ENCODE measurements around the gene PRXL2B. TPM values are rescaled to one million over a fixed set of nuclear protein-coding genes. Genes with fewer than 3 reads are reported as not detected.

The PRXL2B gene
- total and polyA plus RNA-seq, 12 donors: 3.7 to 12.0 (median 5.4) TPM

GRCh38 chr1:2553871-2554620, 32.5 kb upstream of the PRXL2B start:
- H3K27me3 ChIP-seq: peaks cover 0 to 3% (median 0%) of the 10 kb centered on the region in 7 donors
- peaks cover 11 to 55% (median 41%) of the 10 kb centered on the region in 9 donors for H3K4me1 ChIP-seq
- TF ChIP-seq, protein P1, sequence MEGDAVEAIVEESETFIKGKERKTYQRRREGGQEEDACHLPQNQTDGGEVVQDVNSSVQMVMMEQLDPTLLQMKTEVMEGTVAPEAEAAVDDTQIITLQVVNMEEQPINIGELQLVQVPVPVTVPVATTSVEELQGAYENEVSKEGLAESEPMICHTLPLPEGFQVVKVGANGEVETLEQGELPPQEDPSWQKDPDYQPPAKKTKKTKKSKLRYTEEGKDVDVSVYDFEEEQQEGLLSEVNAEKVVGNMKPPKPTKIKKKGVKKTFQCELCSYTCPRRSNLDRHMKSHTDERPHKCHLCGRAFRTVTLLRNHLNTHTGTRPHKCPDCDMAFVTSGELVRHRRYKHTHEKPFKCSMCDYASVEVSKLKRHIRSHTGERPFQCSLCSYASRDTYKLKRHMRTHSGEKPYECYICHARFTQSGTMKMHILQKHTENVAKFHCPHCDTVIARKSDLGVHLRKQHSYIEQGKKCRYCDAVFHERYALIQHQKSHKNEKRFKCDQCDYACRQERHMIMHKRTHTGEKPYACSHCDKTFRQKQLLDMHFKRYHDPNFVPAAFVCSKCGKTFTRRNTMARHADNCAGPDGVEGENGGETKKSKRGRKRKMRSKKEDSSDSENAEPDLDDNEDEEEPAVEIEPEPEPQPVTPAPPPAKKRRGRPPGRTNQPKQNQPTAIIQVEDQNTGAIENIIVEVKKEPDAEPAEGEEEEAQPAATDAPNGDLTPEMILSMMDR (IDR thresholded peaks at IDR 0.05): no peak
- no peak for ATAC-seq
- H3K4me3 ChIP-seq: no peak overlapping the region
- WGBS, 2 donors: 76 to 79% methylated on average over 23 to 30 of the region's 30 CpGs
- peak overlapping the region in 1 of 10 donors; percentile 9 for H3K27ac ChIP-seq
- no peaks in the 10 kb centered on the region for H3K9me3 ChIP-seq
- no peak for DNase-seq
- peaks cover 0 to 15% (median 0%) of the 10 kb centered on the region in 9 donors for H3K36me3 ChIP-seq
- intact Hi-C loops (cut with DNase I): no loop called here

- H3K9me3 ChIP-seq: no peaks in the 10 kb centered on the region
- ATAC-seq (peak in 2 of 8 donors; percentile 8 to 12), DNase-seq (peak in 1 of 2 donors; percentile 55)
- peak overlapping the region in 6 of 10 donors; percentile 45 to 81 (median 68) for H3K4me3 ChIP-seq
- peaks cover 0 to 3% (median 0%) of the 10 kb centered on the region in 7 donors for H3K27me3 ChIP-seq
- TF ChIP-seq, protein P1 (IDR thresholded peaks at IDR 0.05): peak in 8 of 9 donors; percentile 17 to 62 (median 54)
- peak overlapping the region in 9 of 10 donors; percentile 91 to 95 (median 93) for H3K27ac ChIP-seq
- H3K4me1 ChIP-seq: peaks cover 8 to 47% (median 34%) of the 10 kb centered on the region in 9 donors
- WGBS, 2 donors: 52 to 63% methylated on average over 19 of the region's 19 CpGs
- H3K36me3 ChIP-seq: peaks cover 0 to 23% (median 0%) of the 10 kb centered on the region in 9 donors
- intact Hi-C loops (cut with DNase I): no loop called here
These were observed 31.8 kb upstream of the PRXL2B start for GRCh38 chr1:2554621-2555387.

DNA sequence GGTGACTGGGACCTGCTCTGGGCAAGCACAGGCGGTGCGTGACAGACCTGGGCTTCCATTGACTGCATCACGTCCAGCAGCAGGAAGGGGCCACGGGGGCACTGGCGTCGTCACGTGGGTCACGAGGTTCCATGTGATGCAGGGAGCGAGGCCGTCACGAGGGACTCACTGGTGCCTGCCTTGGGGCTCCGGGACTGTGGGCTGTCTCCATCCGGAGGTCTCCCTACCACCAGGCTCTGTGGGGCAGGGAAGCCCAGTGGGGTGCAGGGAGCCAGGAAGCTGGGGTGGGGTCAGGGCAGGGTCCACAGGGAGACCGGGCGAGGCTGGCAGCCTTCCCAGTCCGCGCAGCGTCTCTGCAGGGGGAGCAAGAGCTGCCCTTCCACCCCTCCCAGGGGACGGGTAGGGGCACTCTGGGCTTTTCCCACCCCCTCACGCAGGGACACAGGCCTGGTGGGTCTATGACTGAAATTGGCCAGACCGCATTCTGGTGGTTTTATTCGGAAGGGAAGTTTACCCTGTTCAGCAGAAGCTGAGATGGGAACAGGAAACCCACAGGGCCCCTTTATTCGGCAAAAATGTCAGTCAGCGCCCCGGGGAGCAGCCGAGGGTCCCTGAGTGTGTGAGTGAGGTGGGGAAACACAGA, 30.8 kb upstream of the PRXL2B start:
- H3K4me3 ChIP-seq: peak overlapping the region; percentile 45 to 81 (median 68)
- WGBS, 2 donors: 19 to 23% methylated on average over 26 of the region's 26 CpGs
- peaks cover 0 to 32% (median 0%) of the 10 kb centered on the region in 9 donors for H3K36me3 ChIP-seq
- no peaks in the 10 kb centered on the region for H3K9me3 ChIP-seq
- intact Hi-C loops (cut with DNase I): no loop called here
- TF ChIP-seq, protein P1 (IDR thresholded peaks at IDR 0.05): no peak
- H3K4me1 ChIP-seq: peaks cover 8 to 45% (median 32%) of the 10 kb centered on the region in 9 donors
- ATAC-seq: peak; percentile 52 to 72 (median 60)
- DNase-seq: peak; percentile 78 to 82
- peak overlapping the region; percentile 88 to 95 (median 92) for H3K27ac ChIP-seq
- H3K27me3 ChIP-seq: peaks cover 0 to 3% (median 0%) of the 10 kb centered on the region in 7 donors

GRCh38 chr1:2556277-2556677, 30.3 kb upstream of the PRXL2B start, which contains the start of gene TNFRSF14:
TSS of gene TNFRSF14 (plus strand) at chr1:2556371. CDS start at chr1:2556665, 294 bp downstream.
- 5 to 8% methylated on average over 16 of the region's 16 CpGs for WGBS, 2 donors
- intact Hi-C loops (cut with DNase I): no loop called here
- Histone ChIP-seq H3K9me3 (no peaks in the 10 kb centered on the region), H3K27ac (peak within 1 kb of the TSS; percentile 88 to 95 (median 92)), H3K4me1 (peaks cover 8 to 45% (median 32%) of the 10 kb centered on the region in 9 donors), H3K27me3 (peaks cover 0 to 3% (median 0%) of the 10 kb centered on the region in 7 donors), H3K4me3 (peak within 1 kb of the TSS; percentile 45 to 81 (median 68)), H3K36me3 (peaks cover 0 to 37% (median 0%) of the 10 kb centered on the region in 9 donors)
- ATAC-seq (peak; percentile 20 to 67 (median 50)), DNase-seq (peak; percentile 55 to 65)
- TF ChIP-seq, protein P1 (IDR thresholded peaks at IDR 0.05): peak in 2 of 9 donors; percentile 19 to 21

Measured in heart right ventricle (tissue), 16 donors.